ENCODE data around the gene NONO. TPM values are rescaled to one million over a fixed set of nuclear protein-coding genes. Genes with fewer than 3 reads are reported as not detected.
A peak's percentile ranks its signal among the peaks of the same experiment; 100 is the strongest.
"Not testable (repeated sequence)": the region's sequence is repeated elsewhere in the genome, so short reads cannot be mapped to it uniquely, and the experiment has no call there.

Gene NONO, protein sequence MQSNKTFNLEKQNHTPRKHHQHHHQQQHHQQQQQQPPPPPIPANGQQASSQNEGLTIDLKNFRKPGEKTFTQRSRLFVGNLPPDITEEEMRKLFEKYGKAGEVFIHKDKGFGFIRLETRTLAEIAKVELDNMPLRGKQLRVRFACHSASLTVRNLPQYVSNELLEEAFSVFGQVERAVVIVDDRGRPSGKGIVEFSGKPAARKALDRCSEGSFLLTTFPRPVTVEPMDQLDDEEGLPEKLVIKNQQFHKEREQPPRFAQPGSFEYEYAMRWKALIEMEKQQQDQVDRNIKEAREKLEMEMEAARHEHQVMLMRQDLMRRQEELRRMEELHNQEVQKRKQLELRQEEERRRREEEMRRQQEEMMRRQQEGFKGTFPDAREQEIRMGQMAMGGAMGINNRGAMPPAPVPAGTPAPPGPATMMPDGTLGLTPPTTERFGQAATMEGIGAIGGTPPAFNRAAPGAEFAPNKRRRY
- 187 TPM for total RNA-seq

DNA sequence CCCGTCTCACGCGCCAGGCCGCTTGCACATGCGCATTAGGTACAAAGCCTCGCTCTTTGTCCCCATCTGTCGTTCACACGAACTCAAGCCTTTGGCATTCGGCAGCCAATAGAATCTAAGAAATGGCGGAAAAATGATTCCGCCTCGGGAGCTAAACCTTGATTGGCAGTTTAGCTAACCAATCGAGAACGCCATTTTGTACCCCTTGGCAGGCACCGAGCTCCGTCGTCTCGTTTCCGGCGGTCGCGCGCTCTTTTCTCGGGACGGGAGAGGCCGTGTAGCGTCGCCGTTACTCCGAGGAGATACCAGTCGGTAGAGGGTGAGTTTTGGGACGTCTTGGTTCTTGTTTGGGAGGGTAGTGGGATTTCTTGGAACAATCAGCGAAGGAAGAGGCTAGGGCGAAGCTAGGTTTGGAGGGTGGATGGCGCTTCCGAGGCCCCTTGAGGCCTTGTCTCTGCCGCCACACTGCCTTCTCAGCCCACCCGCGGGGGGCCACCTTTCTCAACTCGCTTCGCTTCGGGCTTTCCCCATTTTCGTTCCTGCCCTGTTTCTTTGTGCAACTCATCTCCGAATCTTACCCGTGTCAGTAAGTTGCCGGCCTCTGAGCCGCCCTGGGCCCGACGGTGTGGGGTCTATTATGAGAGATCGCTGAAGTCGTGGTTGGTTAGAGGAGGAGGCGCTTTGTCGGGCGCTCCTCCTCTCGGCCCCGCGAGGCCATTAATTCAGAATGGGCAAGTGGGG, at the start of gene NONO:
Gene NONO, plus strand, starts transcription at position 233 of the 741 bp plus-strand sequence. CDS start 7,003 bp downstream, outside the sequence.
- intact Hi-C loops (cut with DNase I) = no loop called here
- ATAC-seq (peak; percentile 98), DNase-seq (ENCODE audit: low spot score) (peak; percentile 87)

DNA sequence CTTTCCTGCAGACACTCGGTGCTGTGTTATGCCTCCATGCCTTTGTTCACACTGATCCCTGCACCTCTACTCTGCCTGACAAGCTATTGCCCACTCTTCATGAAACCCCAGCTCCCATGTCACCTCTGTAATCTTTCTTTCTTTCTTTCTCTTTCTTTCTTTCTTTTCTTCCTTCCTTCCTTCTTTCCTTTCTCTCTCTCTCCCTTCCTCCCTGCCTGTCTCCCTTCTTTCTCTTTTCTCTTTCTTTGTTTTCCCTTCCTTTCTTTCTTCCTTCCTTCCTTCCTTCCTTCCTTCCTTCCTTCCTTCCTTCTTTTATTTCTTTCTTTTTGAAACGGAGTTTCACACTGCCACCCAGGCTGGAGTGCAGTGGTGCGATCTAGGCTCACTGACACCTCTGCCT, 48.0 kb upstream of the NONO start:
- ATAC-seq = no peak
- intact Hi-C loops (cut with DNase I) = no loop called here
- no peak for DNase-seq (ENCODE audit: low spot score)

DNA sequence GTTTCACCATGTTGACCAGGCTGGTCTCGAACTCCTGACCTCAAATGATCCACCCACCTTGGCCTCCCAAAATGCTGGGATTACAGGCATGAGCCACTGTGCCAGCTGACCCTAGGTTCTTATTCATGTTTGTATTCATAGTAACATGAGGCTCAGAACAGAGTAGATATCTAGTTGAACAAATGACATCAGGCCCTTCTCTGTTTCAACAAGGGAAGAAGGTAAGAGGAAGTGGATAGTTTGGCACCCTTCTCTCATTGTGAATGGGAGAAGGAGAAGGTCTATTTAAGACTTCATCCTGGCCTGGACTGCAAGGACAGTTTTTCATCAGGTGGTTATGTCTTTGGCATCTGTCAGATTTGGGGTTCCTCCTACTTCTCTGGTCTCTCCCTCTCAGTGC, 46.6 kb upstream of the NONO start:
- ATAC-seq = no peak
- intact Hi-C loops (cut with DNase I) = no loop called here
- no peak for DNase-seq (ENCODE audit: low spot score)

DNA sequence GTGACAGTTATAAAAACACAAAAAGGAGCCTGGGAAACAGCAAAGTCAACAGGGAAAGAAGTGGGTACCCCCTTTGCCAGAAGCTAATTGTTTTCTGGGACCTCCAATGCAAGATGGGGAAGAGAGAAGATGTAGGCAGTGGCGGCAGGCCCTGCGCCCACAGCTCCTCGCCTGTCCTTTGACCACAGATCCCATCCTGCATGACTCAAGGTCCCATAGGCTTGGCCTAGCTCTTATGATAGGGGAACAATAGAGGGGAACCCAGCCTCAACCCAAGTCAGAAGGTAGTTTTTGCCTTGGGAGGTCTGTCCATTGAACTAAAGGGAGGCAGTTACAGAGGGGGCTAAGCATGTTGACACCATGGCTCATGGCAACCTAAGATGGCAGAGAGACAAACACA, 43.7 kb upstream of the NONO start:
- ATAC-seq (no peak), DNase-seq (ENCODE audit: low spot score) (no peak)

DNA sequence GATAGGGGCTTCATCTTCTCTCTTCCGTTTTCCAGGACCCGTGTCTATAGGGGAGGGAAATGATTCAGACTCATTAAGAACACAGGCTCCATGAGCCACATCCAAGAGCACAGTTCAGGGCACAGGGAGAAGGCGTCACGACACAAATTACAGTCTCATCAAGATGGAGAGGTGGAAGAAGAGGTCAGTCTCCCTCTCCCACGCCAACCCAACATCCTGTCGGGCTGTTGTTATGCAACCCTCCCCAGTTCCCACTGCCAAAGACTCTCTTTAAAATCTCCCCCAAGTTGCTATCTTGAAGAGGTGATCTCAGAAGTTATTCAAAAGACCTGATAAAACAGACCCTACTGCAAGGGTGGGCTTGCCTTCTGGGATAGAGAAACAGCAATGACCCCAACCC, 42.1 kb upstream of the NONO start:
- intact Hi-C loops (cut with DNase I) = no loop called here
- DNase-seq (ENCODE audit: low spot score) = no peak
- no peak for ATAC-seq

More for the DNA sequence above, 43.7 kb upstream of the NONO start:
- intact Hi-C loops (cut with DNase I) = no loop called here

- intact Hi-C loops (cut with DNase I) = no loop called here
- ATAC-seq (no peak), DNase-seq (ENCODE audit: low spot score) (no peak)
Observed at GRCh38 chrX:71244359-71245128, 38.9 kb upstream of the NONO start.

- intact Hi-C loops (cut with DNase I) = no loop called here
- no peak for DNase-seq (ENCODE audit: low spot score)
- ATAC-seq = no peak
Observed at GRCh38 chrX:71245159-71245558, 38.3 kb upstream of the NONO start.

- DNase-seq (ENCODE audit: low spot score) = no peak
- intact Hi-C loops (cut with DNase I) = no loop called here
- ATAC-seq = no peak
Observed at GRCh38 chrX:71250841-71251240, 32.6 kb upstream of the NONO start.

DNA sequence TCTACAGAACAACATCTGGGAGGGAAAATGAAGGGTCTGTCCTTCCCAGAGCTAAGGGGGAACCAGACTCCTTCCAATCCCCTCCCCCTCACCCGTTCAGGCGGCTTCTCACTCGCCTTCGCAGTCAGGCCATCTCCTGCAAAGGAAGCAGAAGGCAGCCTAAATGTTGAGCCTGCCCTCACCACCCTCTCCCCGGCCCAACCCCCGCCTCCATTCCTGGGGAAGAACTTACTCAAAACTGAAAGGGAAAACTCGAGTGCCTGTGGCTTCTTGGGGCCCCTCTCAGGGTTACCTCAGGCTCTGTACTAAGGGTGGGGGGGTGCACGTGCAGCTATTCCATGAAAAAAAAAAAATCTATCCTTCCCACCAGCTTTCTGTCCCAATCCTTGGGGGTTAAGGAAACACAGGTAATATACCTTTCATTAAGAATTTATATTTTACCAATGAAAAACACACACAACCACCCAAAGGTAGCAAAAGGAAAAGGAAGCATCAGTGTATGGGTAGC, 31.9 kb upstream of the NONO start:
- DNase-seq (ENCODE audit: low spot score) = no peak
- intact Hi-C loops (cut with DNase I) = no loop called here
- no peak for ATAC-seq

DNA sequence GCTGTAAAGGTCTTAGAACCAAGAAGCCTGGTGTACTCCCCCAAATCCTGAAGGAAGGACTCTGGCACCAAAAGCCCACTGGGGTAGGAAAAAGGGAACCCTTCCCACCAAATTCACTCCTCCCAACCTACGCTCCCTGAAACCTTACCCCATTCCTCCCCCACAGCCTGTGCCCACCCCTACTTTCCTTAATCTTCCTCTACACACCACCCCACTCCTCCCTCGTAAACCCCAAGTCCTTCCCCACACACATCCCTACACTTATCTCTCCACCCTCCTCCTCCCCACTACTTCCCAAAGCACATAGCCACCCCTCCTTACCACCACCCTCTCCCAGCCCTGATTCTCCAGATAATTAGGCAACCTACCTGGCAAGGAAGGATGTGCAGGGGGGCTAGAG, 31.2 kb upstream of the NONO start:
- intact Hi-C loops (cut with DNase I) = no loop called here
- ATAC-seq (no peak), DNase-seq (ENCODE audit: low spot score) (no peak)

GRCh38 chrX:71253253-71254091, 30.0 kb upstream of the NONO start:
- DNase-seq (ENCODE audit: low spot score) (no peak), ATAC-seq (no peak)
- intact Hi-C loops (cut with DNase I) = no loop called here

DNA sequence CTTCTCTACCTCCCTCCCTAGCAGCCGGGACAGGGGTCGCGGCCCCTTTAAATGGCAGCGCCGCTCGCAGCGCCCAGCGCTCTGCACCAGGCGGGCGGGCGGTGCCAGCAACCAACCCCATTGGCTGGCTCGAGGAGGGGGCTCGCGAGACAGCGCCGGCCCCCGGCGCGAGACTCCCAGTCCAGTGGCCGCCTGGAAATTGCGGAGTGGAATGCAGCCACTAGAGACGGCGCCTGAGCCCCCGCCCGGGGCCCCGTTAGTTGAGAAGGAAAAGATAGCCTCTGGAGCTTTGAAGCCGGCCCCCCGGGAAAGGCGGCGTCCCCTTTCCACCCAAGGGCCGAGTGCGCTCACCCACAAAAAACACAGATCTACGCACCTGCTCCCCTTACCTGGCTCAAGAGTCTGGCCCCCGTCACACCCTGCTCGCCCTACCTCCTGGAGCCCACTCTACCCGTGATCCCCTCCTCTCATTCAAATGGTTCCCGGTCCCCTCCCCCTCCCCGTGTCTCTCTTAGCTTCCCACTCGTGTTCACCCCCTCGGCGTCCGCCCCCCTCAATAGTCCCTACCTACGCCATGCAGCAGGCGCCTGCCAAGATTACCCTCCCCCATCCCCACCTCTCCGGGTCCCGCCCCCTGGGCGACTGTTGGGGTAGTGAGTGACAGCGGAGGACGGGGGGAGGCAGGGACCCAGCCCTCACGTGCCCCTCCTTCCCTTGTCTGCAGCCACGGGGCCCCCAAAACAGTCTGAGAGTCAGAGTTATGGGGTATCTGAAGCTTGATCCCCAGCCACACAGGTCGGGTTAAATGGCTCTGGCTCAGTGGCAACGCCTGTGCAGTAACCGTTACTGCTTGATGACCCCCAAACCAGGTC, 29.1 kb upstream of the NONO start, which contains the start of gene ZMYM3:
Gene ZMYM3, minus strand, starts transcription at position 49 of the 872 bp plus-strand sequence. CDS start 885 bp downstream, outside the sequence.
- DNase-seq (ENCODE audit: low spot score) (peak; percentile 88), ATAC-seq (peak; percentile 96)
- intact Hi-C loops (cut with DNase I) = no loop called here

- DNase-seq (ENCODE audit: low spot score) = no peak
- no peak for ATAC-seq
- intact Hi-C loops (cut with DNase I) = no loop called here
Observed at GRCh38 chrX:71256051-71256450, 27.4 kb upstream of the NONO start.

- ATAC-seq (no peak), DNase-seq (ENCODE audit: low spot score) (no peak)
- intact Hi-C loops (cut with DNase I) = no loop called here
Observed at GRCh38 chrX:71256856-71257255, 26.6 kb upstream of the NONO start.

DNA sequence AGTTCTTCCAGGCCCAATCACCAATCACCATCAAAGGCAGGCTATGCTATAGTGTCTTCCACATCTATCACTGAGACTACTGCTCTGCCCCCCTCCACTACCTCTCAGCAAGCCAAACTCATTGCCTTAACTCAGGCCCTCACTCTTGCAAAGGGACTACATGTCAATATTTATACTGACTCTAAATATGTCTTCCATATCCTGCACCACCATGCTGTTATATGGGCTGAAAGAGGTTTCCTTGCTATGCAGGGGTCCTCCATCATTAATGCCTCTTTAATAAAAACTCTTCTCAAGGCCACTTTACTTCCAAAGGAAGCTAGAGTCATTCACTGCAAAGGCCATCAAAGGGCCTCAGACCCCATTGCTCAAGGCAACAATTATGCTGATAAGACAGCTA, 14.8 kb upstream of the NONO start:
- DNase-seq (ENCODE audit: low spot score); ATAC-seq; intact Hi-C loops (cut with DNase I): not testable (repeated sequence)

GRCh38 chrX:71269801-71270395, 13.5 kb upstream of the NONO start:
- intact Hi-C loops (cut with DNase I) = no loop called here
- DNase-seq (ENCODE audit: low spot score) (no peak), ATAC-seq (no peak)

DNA sequence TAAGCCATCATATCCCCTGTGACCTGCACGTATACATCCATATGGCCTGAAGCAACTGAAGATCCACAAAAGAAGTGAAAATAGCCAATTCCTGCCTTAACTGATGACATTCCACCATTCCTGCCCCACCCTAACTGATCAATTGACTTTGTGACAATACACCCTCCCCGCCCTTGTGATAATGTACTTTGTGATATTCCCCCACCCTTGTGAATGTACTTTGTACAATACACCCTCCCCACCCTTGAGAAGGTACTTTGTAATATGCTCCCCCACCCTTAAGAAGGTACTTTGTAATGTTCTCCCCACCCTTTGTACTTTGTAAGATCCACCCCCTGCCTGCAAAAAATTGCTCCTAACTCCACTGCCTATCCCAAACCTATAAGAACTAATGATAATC, 11.1 kb upstream of the NONO start:
- DNase-seq (ENCODE audit: low spot score) = not testable (repeated sequence)

More for the DNA sequence above, 11.1 kb upstream of the NONO start:
- intact Hi-C loops (cut with DNase I); ATAC-seq: not testable (repeated sequence)
